Measurements from ENCODE around the gene LDB2. TPM values are rescaled to one million over a fixed set of nuclear protein-coding genes. Genes with fewer than 3 reads are reported as not detected.

Gene LDB2
- polyA plus RNA-seq, 3 donors: not detected

DNA sequence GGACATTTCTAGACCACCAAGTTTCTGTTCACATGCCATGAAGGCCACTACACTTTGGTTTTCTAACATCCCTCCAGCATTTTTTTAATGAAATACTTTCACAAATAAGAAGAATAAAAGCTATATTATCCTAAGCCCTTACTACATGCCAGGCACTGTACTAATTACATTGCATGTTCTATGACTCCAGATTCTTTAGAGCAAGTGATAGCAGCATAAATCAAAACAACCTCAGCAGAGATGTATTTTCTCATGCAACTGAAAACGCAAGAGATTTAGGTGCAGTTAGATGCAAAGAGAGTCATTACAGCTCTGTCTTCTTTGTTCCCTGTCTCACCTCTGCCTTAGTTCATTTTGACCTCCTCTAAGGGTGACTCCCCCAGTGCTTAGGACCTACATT is 230.0 kb downstream of the LDB2 start:
- TF ChIP-seq, protein P1, sequence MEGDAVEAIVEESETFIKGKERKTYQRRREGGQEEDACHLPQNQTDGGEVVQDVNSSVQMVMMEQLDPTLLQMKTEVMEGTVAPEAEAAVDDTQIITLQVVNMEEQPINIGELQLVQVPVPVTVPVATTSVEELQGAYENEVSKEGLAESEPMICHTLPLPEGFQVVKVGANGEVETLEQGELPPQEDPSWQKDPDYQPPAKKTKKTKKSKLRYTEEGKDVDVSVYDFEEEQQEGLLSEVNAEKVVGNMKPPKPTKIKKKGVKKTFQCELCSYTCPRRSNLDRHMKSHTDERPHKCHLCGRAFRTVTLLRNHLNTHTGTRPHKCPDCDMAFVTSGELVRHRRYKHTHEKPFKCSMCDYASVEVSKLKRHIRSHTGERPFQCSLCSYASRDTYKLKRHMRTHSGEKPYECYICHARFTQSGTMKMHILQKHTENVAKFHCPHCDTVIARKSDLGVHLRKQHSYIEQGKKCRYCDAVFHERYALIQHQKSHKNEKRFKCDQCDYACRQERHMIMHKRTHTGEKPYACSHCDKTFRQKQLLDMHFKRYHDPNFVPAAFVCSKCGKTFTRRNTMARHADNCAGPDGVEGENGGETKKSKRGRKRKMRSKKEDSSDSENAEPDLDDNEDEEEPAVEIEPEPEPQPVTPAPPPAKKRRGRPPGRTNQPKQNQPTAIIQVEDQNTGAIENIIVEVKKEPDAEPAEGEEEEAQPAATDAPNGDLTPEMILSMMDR (IDR thresholded peaks at IDR 0.05): no peak
- no peaks in the 10 kb centered on the region for H3K79me2 ChIP-seq (ENCODE audit: insufficient read depth, low read length)
- intact Hi-C loops (cut with micrococcal nuclease): no loop called here
- H3K4me1 Mint-ChIP-seq: peaks cover 2% of the 10 kb centered on the region
- no peaks in the 10 kb centered on the region for H3K9me3 ChIP-seq (replicated peaks in 1 of 2; ENCODE audit: control insufficient read depth in 1 of 2, insufficient read depth in 1 of 2, low read length in 2 of 2)
- no peaks in the 10 kb centered on the region for H3K27me3 ChIP-seq (ENCODE audit: control insufficient read depth in 2 of 2, insufficient read depth in 2 of 2, low read length in 2 of 2)
- no peak overlapping the region for H3K4me3 Mint-ChIP-seq
- no peak overlapping the region for H3K4me3 ChIP-seq (replicated peaks in 1 of 3; ENCODE audit: low read depth in 2 of 3, low read length in 3 of 3)
- peaks cover 0 to 5% (median 2%) of the 10 kb centered on the region in 7 donors for H3K9me3 Mint-ChIP-seq
- H2AFZ ChIP-seq (ENCODE audit: insufficient read depth, low read depth, low read length, poor library complexity, severe bottlenecking): no peak overlapping the region
- H3K4me1 ChIP-seq (ENCODE audit: control insufficient read depth in 1 of 2, insufficient read depth in 2 of 2, low read length in 2 of 2): no peaks in the 10 kb centered on the region
- H4K20me1 ChIP-seq (ENCODE audit: insufficient read depth, low read length): no peaks in the 10 kb centered on the region
- no peaks in the 10 kb centered on the region for H3K36me3 ChIP-seq (replicated peaks in 1 of 2; ENCODE audit: control insufficient read depth in 1 of 2, insufficient read depth in 2 of 2, low read length in 2 of 2)
- H3K27ac ChIP-seq (ENCODE audit: low read depth in 1 of 2, low read length in 2 of 2): no peak overlapping the region
- no peak overlapping the region for H3K27ac Mint-ChIP-seq
- peaks cover 1 to 2% (median 2%) of the 10 kb centered on the region in 3 donors for H3K27me3 Mint-ChIP-seq (ENCODE audit: low read depth in 3 of 3)
- DNase-seq: no peak
- H3K36me3 Mint-ChIP-seq: no peaks in the 10 kb centered on the region
- H3K9ac ChIP-seq (ENCODE audit: insufficient read depth, low read length, poor library complexity, severe bottlenecking): no peak overlapping the region
- no peak overlapping the region for H3K4me2 ChIP-seq (replicated peaks; ENCODE audit: extremely low read depth, low read length, poor library complexity, severe bottlenecking)
- no CpG with 5 or more reads among the region's 1 CpG for WGBS (ENCODE audit: insufficient coverage)

DNA sequence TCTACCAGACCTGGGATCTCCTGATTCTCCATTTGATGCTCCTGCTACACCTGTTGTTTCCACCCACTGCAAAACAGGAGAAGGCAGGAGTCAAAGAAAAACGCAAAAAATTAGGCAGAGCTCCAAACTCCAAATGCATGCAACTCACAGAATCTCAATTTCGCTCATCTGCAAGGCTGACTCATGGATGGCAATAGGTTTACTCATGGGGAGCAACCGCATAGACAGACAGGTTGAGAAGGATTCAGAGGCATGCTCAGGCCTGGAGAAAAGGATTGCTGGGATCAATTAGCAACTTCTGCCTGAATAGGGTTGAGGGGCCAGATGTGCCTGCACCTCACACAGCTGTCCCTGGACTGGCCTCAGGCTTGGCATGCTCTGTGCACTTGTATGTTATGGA is 231.0 kb downstream of the LDB2 start:
- Mint-ChIP-seq H3K36me3 (no peaks in the 10 kb centered on the region), H3K9me3 (peaks cover 2 to 4% (median 3%) of the 10 kb centered on the region in 7 donors), H3K4me3 (no peak overlapping the region), H3K27ac (peak overlapping the region in 1 of 7 donors; percentile 31), H3K4me1 (peaks cover 2% of the 10 kb centered on the region), H3K27me3 (ENCODE audit: low read depth in 3 of 3) (peaks cover 0 to 2% (median 2%) of the 10 kb centered on the region in 3 donors)
- Histone ChIP-seq H3K4me1 (ENCODE audit: control insufficient read depth in 1 of 2, insufficient read depth in 2 of 2, low read length in 2 of 2) (no peaks in the 10 kb centered on the region), H3K9me3 (replicated peaks in 1 of 2; ENCODE audit: control insufficient read depth in 1 of 2, insufficient read depth in 1 of 2, low read length in 2 of 2) (no peaks in the 10 kb centered on the region), H3K27ac (ENCODE audit: low read depth in 1 of 2, low read length in 2 of 2) (no peak overlapping the region), H3K4me2 (replicated peaks; ENCODE audit: extremely low read depth, low read length, poor library complexity, severe bottlenecking) (no peak overlapping the region), H3K36me3 (replicated peaks in 1 of 2; ENCODE audit: control insufficient read depth in 1 of 2, insufficient read depth in 2 of 2, low read length in 2 of 2) (no peaks in the 10 kb centered on the region), H3K9ac (ENCODE audit: insufficient read depth, low read length, poor library complexity, severe bottlenecking) (no peak overlapping the region), H3K4me3 (replicated peaks in 1 of 3; ENCODE audit: low read depth in 2 of 3, low read length in 3 of 3) (no peak overlapping the region), H3K79me2 (ENCODE audit: insufficient read depth, low read length) (no peaks in the 10 kb centered on the region), H4K20me1 (ENCODE audit: insufficient read depth, low read length) (no peaks in the 10 kb centered on the region), H2AFZ (ENCODE audit: insufficient read depth, low read depth, low read length, poor library complexity, severe bottlenecking) (no peak overlapping the region), H3K27me3 (ENCODE audit: control insufficient read depth in 2 of 2, insufficient read depth in 2 of 2, low read length in 2 of 2) (no peaks in the 10 kb centered on the region)
- WGBS (ENCODE audit: insufficient coverage): 100% methylated on average over 3 of the region's 3 CpGs
- TF ChIP-seq, protein P1 (IDR thresholded peaks at IDR 0.05): no peak
- intact Hi-C loops (cut with micrococcal nuclease): no loop called here
- DNase-seq: no peak

Data from CD14-positive monocyte (primary cell).